8988T (cell line): ENCODE data around the gene NCF1.
"Not testable (repeated sequence)": the region's sequence is repeated elsewhere in the genome, so short reads cannot be mapped to it uniquely, and the experiment has no call there.

Experiments
- DNase-seq: peaks from one replicate; pipeline ENCODE4 v3.0.0; 2011

Gene NCF1

GRCh38 chr7:74773760-74774750, at the start of gene NCF1:
TSS of gene NCF1 (plus strand) at chr7:74774011. CDS start at chr7:74774032, 21 bp downstream.
- not testable (repeated sequence) for DNase-seq

DNA sequence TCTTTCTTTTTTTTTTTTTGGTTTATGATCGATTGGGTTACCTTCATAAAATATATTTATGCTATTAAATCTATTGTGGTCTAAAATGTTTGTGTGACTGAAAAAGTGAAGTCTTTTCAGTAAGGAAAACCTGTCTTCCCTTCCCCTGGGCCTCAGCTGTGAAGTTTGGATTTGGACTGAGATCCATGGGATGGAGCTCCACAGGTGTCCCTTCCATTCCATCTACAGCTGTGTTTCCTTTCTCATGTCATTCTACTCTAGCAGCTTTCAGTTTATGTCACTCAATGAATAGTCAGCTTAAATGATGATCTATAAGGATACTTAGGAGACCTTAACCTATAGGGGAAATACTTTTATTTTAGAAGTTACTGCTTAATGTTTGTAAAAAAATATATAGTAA, 48.0 kb upstream of the NCF1 start:
- no peak for DNase-seq

- DNase-seq, result no peak
These were observed 47.3 kb upstream of the NCF1 start for GRCh38 chr7:74726309-74727101.

DNA sequence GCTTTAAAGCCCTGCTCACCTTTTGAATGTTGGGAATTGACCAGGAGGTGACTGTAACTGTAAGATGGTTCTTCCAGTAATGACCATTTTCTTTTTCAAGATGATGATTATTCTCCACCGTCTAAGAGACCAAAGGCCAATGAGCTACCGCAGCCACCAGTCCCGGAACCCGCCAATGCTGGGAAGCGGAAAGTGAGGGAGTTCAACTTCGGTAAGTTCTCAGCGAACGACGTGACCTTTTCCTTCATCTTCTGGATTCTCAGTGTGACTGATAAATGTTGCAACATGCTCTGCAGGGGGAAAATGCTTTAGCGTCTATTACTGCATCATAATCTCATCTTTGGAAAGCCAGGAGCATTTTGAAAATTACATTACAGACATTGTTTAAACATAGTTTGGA, 45.1 kb upstream of the NCF1 start:
- not testable (repeated sequence) for DNase-seq

DNA sequence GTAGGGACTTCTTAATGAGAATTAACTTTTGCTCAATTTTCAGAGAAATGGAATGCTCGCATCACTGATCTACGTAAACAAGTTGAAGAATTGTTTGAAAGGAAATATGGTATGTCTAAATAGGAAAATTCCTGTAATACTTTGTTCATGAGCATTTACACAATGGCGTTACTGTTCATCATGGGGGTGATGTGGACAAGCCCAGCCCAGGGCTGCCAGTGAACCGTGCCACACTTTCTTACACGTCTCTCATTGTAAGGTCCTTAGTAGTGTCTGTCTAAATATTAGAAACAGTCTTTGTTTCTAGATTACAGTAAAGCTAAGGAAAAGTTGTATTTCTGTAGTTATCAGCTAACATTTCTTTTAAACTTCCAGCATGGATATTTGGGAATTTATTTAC, 43.6 kb upstream of the NCF1 start:
- not testable (repeated sequence) for DNase-seq

- DNase-seq, result not testable (repeated sequence)
These were observed 33.7 kb upstream of the NCF1 start for GRCh38 chr7:74739974-74740703.

- not testable (repeated sequence) for DNase-seq
These were observed 29.8 kb upstream of the NCF1 start for GRCh38 chr7:74743936-74744557.

GRCh38 chr7:74753921-74754482, 19.8 kb upstream of the NCF1 start:
- DNase-seq, result not testable (repeated sequence)

GRCh38 chr7:74756673-74757072, 17.1 kb upstream of the NCF1 start:
- not testable (repeated sequence) for DNase-seq

GRCh38 chr7:74758268-74758667, 15.5 kb upstream of the NCF1 start:
- not testable (repeated sequence) for DNase-seq

DNA sequence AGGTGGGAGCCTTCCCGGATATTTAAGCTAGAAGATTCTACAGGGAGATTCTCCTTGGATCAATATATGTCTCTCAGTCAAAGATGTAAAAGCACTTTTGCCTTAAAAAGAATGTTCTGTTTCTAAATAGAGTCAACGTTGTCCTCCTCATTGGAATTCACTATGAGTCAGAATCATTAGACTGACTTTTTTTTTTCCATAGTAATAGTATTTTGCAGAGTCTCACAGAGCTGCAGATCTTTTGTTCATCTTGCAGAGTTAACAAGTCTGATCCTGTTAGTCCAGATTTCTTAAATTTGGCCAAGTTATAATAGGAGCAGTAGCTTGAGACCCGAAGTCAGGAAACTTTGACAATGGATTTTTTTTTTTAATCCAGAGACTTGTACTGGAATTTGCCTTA, 14.8 kb upstream of the NCF1 start:
- not testable (repeated sequence) for DNase-seq

DNA sequence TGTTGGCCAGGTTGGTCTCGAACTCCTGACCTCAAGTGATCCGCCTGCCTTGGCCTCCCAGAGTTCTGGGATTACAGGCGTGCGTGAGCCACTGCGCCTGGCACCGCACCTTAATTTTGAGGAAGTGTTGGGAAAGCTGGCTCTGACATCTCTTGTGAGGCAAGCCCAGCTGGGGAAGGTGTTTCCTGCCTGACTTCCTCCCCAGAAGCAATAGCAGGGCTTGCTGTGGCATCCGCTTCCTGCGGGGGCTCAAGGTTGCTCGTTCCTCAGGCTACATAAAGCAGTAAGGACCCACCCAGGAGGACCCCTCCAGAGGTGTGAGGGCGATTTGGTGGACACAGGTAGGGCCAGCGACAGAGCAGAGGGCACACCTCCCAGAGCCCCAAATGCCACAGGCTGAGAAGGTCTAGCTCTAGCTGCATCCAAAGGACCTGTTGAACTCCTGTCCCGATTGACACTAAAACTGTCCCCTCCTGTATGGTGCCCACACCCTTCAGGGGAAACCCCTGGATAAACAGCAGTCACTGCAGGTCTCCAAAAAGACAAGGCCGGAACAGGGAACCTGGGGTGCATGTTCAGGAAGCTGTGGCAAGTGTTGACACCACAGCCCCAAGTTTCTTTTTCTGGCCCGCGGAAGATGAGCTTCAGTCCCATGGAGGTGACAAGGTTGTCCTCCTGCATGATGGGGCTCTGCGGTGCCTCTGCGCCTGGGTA, 8.4 kb upstream of the NCF1 start:
- not testable (repeated sequence) for DNase-seq

- not testable (repeated sequence) for DNase-seq
These were observed 7.3 kb upstream of the NCF1 start for GRCh38 chr7:74766509-74766908.

- not testable (repeated sequence) for DNase-seq
These were observed 6.8 kb upstream of the NCF1 start for GRCh38 chr7:74766991-74767390.

DNA sequence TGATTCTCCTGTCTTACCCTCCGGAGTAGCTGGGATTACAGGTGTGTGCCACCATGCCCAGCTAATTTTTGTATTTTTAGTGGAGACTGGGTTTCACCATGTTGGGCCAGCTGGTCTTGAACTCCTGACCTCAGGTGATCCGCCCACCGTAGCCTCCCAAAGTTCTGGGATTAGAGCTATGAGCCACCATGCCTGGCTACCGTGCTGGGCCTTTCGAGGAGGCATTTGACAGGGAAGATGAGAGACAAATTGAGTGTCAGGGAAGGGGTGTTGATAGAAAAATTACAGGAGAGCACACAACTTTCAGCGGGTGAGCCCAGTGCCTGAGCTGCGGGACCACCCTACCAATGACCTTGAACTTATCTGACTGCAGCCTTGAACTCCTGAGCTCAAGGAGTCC, 3.7 kb upstream of the NCF1 start:
- DNase-seq, result not testable (repeated sequence)

DNA sequence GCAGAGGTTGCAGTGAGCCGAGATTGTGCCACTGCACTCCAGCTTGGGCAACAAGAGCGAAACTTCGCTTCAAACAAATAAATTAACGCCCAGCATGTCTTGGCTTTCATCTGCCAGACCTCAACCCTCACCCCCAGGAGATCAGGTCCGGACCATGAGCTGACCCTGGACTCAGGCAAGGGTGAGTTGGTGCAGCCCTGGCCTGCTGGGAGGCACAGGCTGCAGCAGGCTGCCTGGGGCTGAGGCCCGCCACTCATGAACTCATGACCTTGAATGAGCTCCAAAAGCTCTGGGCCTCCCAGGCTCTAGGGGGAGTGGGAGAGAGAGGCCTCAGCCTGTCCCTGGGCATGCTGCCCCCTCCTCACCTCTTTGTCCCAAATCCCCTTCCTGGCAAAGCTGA, 1.7 kb upstream of the NCF1 start:
- DNase-seq, result not testable (repeated sequence)

GRCh38 chr7:74775111-74775510, 1.3 kb downstream of the NCF1 start:
- DNase-seq, result not testable (repeated sequence)

DNA sequence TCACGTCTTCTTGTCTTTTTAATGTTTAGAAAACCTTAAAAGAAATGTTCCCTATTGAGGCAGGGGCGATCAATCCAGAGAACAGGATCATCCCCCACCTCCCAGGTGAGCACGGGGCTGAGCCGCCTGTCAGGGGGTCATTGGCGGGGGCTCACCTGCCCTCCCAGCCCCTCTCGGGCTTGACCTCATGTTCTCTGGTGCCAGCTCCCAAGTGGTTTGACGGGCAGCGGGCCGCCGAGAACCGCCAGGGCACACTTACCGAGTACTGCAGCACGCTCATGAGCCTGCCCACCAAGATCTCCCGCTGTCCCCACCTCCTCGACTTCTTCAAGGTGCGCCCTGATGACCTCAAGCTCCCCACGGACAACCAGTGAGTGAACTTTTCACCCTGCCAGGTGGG, 5.2 kb downstream of the NCF1 start:
- not testable (repeated sequence) for DNase-seq

GRCh38 chr7:74781746-74782145, 7.9 kb downstream of the NCF1 start:
- not testable (repeated sequence) for DNase-seq

- not testable (repeated sequence) for DNase-seq
These were observed 9.8 kb downstream of the NCF1 start for GRCh38 chr7:74783595-74783994.
